ENCODE data around the gene SLC51B.

The SLC51B gene

DNA sequence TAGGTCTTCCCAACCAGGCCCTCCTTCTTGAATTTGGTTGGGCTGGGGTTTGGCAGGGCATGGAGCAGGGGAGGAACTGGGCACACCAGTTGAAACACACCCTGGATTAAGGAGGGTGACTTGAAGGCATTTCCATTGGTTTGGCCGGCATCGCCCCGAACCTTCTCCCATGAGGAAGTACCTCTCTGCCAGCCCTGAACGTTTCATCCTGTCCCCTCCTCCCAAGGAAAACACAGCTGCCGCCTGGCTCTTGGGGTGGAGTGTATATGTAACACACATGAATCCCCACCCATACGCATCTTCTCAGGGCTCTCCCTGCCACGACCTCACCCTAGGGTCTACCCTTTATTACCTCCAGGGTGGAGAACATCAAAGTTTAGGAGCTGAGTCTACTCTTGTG is 55.3 kb downstream of the SLC51B start:
- H3K27ac ChIP-seq = no peak overlapping the region
- CTCF ChIA-PET = interaction anchor here (2.5 kb wide), 1 partner anchor 10 kb away, joined by 6 read pairs; no protein-coding TSS in a partner anchor
- DNase-seq (ENCODE audit: low spot score) = no peak
- POLR2A ChIA-PET (ENCODE audit: low non-redundant PET) = no interaction called here
- TF ChIP-seq, protein P1, sequence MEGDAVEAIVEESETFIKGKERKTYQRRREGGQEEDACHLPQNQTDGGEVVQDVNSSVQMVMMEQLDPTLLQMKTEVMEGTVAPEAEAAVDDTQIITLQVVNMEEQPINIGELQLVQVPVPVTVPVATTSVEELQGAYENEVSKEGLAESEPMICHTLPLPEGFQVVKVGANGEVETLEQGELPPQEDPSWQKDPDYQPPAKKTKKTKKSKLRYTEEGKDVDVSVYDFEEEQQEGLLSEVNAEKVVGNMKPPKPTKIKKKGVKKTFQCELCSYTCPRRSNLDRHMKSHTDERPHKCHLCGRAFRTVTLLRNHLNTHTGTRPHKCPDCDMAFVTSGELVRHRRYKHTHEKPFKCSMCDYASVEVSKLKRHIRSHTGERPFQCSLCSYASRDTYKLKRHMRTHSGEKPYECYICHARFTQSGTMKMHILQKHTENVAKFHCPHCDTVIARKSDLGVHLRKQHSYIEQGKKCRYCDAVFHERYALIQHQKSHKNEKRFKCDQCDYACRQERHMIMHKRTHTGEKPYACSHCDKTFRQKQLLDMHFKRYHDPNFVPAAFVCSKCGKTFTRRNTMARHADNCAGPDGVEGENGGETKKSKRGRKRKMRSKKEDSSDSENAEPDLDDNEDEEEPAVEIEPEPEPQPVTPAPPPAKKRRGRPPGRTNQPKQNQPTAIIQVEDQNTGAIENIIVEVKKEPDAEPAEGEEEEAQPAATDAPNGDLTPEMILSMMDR (conservative IDR thresholded peaks at IDR 0.05; ENCODE audit: low read depth) = no peak

DNA sequence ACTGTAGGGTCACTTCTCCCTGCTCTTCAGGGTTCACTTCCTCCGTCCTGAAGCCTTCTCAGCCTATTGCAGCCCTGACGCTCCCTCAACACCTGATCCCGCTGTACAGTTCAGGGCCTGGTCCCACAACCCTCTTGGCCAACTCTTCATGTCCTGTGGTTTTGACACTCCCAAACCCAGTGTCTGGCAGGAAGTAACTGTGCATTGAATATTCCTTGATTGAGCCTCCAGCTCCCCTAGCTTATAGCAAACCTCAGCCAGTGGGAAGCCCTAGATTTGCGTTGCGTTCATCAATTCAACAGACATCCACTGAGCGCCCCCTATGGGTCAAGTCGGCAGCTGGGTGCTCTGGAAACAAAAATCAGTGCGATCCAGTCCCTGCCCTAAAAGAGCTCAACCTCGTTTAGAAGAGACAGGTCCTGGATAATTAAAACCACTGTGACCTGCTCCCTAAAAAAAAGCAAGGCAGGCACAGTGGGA is 56.3 kb downstream of the SLC51B start:
- POLR2A ChIA-PET (ENCODE audit: low non-redundant PET) = no interaction called here
- TF ChIP-seq, protein P1 (conservative IDR thresholded peaks at IDR 0.05; ENCODE audit: low read depth) = peak; percentile 59
- DNase-seq (ENCODE audit: low spot score) = peak; percentile 20
- H3K27ac ChIP-seq = no peak overlapping the region
- CTCF ChIA-PET = interaction anchor here (0.5 to 2.5 kb wide), 8 partner anchors 9 to 1068 kb away, joined by 3 to 6 read pairs (median 4); no protein-coding TSS in a partner anchor

DNA sequence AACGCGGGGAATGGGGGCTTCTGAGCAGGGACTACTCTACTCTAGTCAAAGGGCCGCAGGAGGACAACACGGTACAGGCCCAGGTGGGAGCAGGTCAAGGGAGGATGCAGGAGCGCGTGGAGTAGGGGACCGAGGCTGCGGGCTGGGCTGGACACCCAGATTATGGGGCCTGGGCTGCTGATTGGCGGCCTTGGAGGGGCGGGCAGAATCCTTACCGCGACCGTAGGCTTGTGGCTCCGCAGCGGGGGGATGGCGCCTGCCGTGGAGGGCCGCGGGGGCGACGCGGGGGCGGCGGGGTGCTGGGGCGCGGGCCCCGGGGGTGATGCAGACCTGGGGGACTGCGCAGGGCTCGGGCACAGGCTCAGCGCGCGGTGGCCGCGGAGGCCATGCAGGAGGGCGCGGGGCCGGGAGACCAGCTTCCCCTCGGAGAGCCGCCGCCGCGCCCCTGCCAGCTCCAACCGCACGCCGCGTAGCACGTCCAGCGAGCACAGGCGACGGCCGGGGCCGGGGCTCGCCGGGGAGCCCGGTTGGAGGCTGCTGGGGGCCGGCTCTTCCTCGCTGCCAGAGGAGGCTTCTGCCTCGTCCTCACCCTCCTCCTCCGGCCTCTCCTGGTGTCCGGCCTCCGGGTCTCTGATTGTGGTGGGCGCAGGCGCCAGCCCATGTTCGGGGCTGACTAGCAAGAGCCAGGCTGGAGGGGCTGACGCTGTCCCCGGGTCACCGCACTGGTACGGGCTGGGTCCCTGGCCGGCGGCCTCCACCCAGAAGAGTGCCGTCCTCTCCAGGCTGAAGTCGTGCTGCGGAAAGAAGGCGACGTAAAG is 56.9 kb downstream of the SLC51B start:
- H3K27ac ChIP-seq = no peak overlapping the region
- no peak for DNase-seq (ENCODE audit: low spot score)
- CTCF ChIA-PET = interaction anchor here (0.6 to 2.5 kb wide), 6 partner anchors 8 to 1068 kb away, joined by 3 to 6 read pairs (median 4); no protein-coding TSS in a partner anchor
- TF ChIP-seq, protein P1 (conservative IDR thresholded peaks at IDR 0.05; ENCODE audit: low read depth) = no peak
- POLR2A ChIA-PET (ENCODE audit: low non-redundant PET) = no interaction called here

DNA sequence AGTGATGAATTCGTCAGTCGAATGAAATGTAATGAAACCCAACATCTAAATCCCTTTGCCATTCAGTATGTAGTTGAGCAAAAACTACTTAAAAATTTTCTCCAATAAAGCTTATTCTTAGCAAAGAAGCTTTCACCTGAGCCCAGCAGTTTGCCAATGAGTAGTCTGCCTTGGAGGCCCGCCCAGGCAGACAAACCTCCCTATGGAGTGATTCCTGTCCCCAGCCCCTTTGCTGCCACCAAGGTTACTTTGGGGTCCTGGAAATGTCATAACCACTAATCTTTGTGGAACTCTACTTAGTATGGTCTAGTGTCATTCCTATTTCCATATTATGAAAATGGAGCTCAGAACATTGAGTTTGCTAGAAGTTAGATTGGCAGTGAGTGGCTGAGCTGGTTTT is 57.7 kb downstream of the SLC51B start:
- CTCF ChIA-PET = interaction anchor here (0.6 to 1.7 kb wide), 3 partner anchors 58 to 221 kb away, joined by 3 to 5 read pairs (median 4); partner anchors contain the start of gene SLC51B

More for the DNA sequence above, 57.7 kb downstream of the SLC51B start:
- no peak overlapping the region for H3K27ac ChIP-seq
- TF ChIP-seq, protein P1 (conservative IDR thresholded peaks at IDR 0.05; ENCODE audit: low read depth) = no peak
- no peak for DNase-seq (ENCODE audit: low spot score)
- POLR2A ChIA-PET (ENCODE audit: low non-redundant PET) = no interaction called here

Data from RWPE1 (cell line).